OCI-LY3 (cell line): Measurements from ENCODE around the gene DTX3.
"Not testable (repeated sequence)": the region's sequence is repeated elsewhere in the genome, so short reads cannot be mapped to it uniquely, and the experiment has no call there.

ENCODE experiments used
- H2AFZ ChIP-seq: fragments of 200-600, 300-600 bp; shearing (Covaris generic); 2 replicates; pipeline ENCODE4 v1.6.0; 2014; ENCODE audit warnings: antibody characterized with exemption, low read depth, low read length
- H3K27ac ChIP-seq: fragments of 200-600, 300-600 bp; sonication (generic); 2 replicates; pipeline ENCODE4 v1.5.1; 2014; ENCODE audit warnings: mild to moderate bottlenecking, low read length, moderate library complexity, mixed read lengths
- H3K27me3 ChIP-seq: fragments of 200-600, 300-600 bp; sonication (generic); 2 replicates; pipeline ENCODE4 v1.6.1; 2014; ENCODE audit warnings: low read depth, low read length, mixed read lengths
- H3K36me3 ChIP-seq: fragments of 200-600, 300-600 bp; sonication (generic); replicated peaks from 2 replicates; pipeline ENCODE3; 2014; ENCODE audit warnings: low read depth, low read length, mixed read lengths
- H3K4me1 ChIP-seq: fragments of 300-600, 200-600 bp; sonication (generic); 2 replicates; pipeline ENCODE4 v1.6.1; 2014; ENCODE audit warnings: low read length, mixed read lengths
- H3K4me2 ChIP-seq: fragments of 200-600, 300-600 bp; sonication (generic); 2 replicates; pipeline ENCODE4 v1.6.1; 2014; ENCODE audit warnings: low read length, mixed read lengths
- H3K4me3 ChIP-seq: fragments of 300-600, 200-600 bp; sonication (generic); 2 replicates; pipeline ENCODE4 v1.5.1; 2014; ENCODE audit warnings: antibody characterized with exemption, mild to moderate bottlenecking, low read length, moderate library complexity
- H3K79me2 ChIP-seq: fragments of 300-600, 200-600 bp; shearing (Covaris generic); 2 replicates; pipeline ENCODE4 v1.6.1; 2014; ENCODE audit warnings: mild to moderate bottlenecking, low read length, mixed read lengths
- H3K9ac ChIP-seq: fragments of 300-600, 200-600 bp; shearing (Covaris generic); 2 replicates; pipeline ENCODE4 v1.6.0; 2014; ENCODE audit warnings: mild to moderate bottlenecking, low read length, moderate library complexity
- H3K9me3 ChIP-seq: fragments of 200-600, 300-600 bp; shearing (Covaris generic); 2 replicates; pipeline ENCODE4 v1.6.1; 2014; ENCODE audit warnings: low read length, mixed read lengths; ENCODE audit not compliant: insufficient read depth
- H4K20me1 ChIP-seq: fragments of 200-600, 300-600 bp; sonication (generic); 2 replicates; pipeline ENCODE4 v1.6.1; 2016; ENCODE audit warnings: low read length, mixed read lengths; ENCODE audit not compliant: insufficient read depth
- CTCF ChIP-seq: fragments of 200-600, 300-600 bp; sonication (generic); IDR thresholded peaks from 2 replicates; pipeline ENCODE4 v1.5.1; 2014; ENCODE audit warnings: antibody characterized with exemption, low read length, low read depth
- EZH2phosphoT487 ChIP-seq: fragments of 200-600 bp; shearing (Covaris generic); IDR thresholded peaks from 2 replicates; pipeline ENCODE4 v1.6.1; 2018; ENCODE audit warnings: antibody characterized with exemption, mixed run types, low read depth

The DTX3 gene

DNA sequence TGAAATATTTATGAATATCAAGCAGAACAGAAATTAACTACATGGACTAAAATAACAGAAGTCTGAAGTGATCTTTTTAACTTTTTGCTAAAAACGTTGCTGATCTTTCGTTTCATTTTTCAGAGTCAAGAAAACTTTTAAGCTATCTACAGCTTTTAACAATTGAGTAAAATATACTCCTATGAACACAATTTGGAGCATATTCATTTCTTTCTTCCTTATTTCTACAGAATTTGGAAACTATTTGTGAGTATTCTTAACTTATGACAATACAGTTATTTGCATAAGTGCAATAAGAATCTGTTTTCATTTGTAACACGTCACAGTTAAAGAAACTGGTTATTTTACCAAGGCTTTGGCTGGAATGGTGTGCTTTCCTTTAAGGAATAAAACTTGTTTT lies 49.4 kb downstream of the DTX3 start:
- TF ChIP-seq CTCF (no peak), EZH2phosphoT487 (no peak)
- Histone ChIP-seq H3K27ac (no peak overlapping the region), H3K36me3 (no peaks in the 10 kb centered on the region), H3K4me3 (no peak overlapping the region), H2AFZ (no peak overlapping the region), H3K9me3 (0 out of 2 replicates have a peak, but pooled peaks cover 4% of the 10 kb centered on the region), H3K9ac (no peak overlapping the region), H3K27me3 (no peaks in the 10 kb centered on the region), H3K4me2 (no peak overlapping the region), H3K4me1 (no peaks in the 10 kb centered on the region), H3K79me2 (no peaks in the 10 kb centered on the region), H4K20me1 (no peaks in the 10 kb centered on the region)

DNA sequence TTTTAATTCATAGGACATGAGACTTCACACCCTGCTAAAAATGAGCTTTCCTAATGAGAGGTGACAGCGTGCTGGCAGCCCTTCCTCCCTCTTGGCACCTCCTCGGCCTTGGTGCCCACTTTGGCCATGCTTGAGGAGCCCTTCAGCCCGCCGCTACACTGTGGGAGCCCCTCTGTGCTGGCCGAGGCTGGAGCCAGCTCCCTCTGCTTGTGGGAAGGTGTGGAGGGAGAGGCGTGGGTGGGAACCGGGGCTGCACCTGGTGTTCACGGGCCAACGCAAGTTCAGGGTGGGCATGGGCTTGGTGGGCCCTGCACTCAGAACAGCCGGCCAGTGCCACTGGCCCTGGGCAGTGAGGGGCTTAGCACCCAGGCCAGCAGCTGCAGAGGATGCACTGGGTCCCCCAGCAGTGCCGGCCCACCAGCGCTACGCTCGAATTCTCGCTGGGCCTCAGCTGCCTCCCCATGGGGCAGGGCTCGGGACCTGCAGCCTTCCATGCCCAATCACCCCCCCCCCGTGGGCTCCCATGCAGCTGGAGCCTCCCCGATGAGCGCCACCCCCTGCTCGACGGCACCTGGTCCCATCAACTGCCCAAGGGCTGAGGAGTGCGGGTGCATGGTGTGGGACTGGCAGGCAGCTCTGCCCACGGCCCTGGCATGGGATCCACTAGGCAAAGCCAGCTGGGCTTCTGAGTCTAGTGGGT lies 51.1 kb downstream of the DTX3 start:
- no peak overlapping the region for H3K4me3 ChIP-seq
- no peak overlapping the region for H3K27ac ChIP-seq
- no peak overlapping the region for H3K9ac ChIP-seq
- no peaks in the 10 kb centered on the region for H4K20me1 ChIP-seq
- TF ChIP-seq EZH2phosphoT487 (no peak), CTCF (no peak)
- H3K27me3 ChIP-seq, result no peaks in the 10 kb centered on the region
- H3K4me1 ChIP-seq, result no peaks in the 10 kb centered on the region
- no peaks in the 10 kb centered on the region for H3K36me3 ChIP-seq
- no peaks in the 10 kb centered on the region for H3K79me2 ChIP-seq
- H2AFZ ChIP-seq, result no peak overlapping the region
- H3K4me2 ChIP-seq, result no peak overlapping the region
- 0 out of 2 replicates have a peak, but pooled peaks cover 4% of the 10 kb centered on the region for H3K9me3 ChIP-seq

DNA sequence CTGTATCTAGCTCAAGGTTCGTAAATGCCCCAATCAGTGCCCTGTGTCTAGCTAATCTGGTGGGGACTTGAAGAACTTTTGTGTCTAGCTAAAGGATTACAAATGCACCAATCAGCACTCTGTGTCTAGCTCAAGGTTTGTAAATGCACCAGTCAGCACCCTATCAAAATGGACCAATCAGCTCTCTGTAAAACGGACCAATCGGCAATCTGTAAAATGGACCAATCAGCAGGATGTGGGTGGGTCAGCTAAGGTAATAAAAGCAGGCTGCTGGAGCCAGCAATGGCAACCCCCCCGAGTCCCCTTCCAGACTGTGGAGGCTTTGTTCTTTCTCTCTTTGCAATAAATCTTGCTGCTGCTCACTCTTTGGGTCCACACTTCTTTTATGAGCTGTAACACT lies 51.8 kb downstream of the DTX3 start:
- not testable (repeated sequence) for H4K20me1 ChIP-seq, H3K4me1 ChIP-seq, H3K27me3 ChIP-seq, H3K79me2 ChIP-seq, H3K36me3 ChIP-seq, H3K4me3 ChIP-seq, H3K27ac ChIP-seq, H3K9me3 ChIP-seq, H2AFZ ChIP-seq, H3K9ac ChIP-seq, H3K4me2 ChIP-seq

DNA sequence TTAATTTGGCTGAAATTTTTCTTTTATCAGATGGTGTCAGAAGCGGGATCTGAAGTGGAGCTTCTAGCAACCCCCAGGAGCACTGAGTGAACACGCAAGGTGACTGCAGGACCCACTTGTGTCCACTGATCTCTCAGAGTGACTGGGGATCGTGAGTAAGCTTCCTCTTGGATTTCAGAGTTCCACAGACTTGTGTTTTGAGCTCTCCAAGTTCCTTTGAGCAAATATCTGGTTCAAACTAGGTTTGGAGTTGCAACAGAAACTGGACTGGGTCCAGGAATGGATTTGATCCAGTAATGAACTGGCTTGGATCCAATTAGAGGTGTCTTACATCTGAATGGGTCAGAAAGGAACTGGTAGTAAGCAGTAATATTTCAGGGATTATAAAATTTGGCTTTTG lies 53.1 kb downstream of the DTX3 start:
- H3K27me3 ChIP-seq, result no peaks in the 10 kb centered on the region
- H2AFZ ChIP-seq, result no peak overlapping the region
- no peak overlapping the region for H3K4me3 ChIP-seq
- TF ChIP-seq CTCF (no peak), EZH2phosphoT487 (no peak)
- no peaks in the 10 kb centered on the region for H3K4me1 ChIP-seq
- H3K36me3 ChIP-seq, result no peaks in the 10 kb centered on the region
- no peaks in the 10 kb centered on the region for H3K79me2 ChIP-seq
- no peak overlapping the region for H3K27ac ChIP-seq
- no peak overlapping the region for H3K9ac ChIP-seq
- H4K20me1 ChIP-seq, result no peaks in the 10 kb centered on the region
- peaks cover 16% of the 10 kb centered on the region for H3K9me3 ChIP-seq
- H3K4me2 ChIP-seq, result no peak overlapping the region
